GM23338 (cell line): ENCODE results near the gene IL1RL2. TPM values are rescaled to one million over a fixed set of nuclear protein-coding genes. Genes with fewer than 3 reads are reported as not detected.

Experiments used
- ATAC-seq: fragments of 200-7000 bp; cut with Tn5 transposase; 3 replicates; pipeline ENCODE4 v1.9.1; 2020
- DNase-seq: peaks from one replicate; pipeline ENCODE4 v3.0.0-alpha.2; 2015; ENCODE audit warnings: low spot score
- H2AFZ ChIP-seq: fragments of 200-600 bp; sonication (generic); 2 replicates; pipeline ENCODE4 v1.8.0; 2016; ENCODE audit warnings: antibody characterized with exemption, mild to moderate bottlenecking, moderate library complexity
- H3F3A ChIP-seq: fragments of 200-600 bp; sonication (generic); replicated peaks from 2 replicates; pipeline ENCODE4 v1.8.0; 2017; ENCODE audit warnings: antibody characterized with exemption, mixed run types, low read depth
- H3K27ac ChIP-seq: fragments of 200-600 bp; sonication (generic); 2 replicates; pipeline ENCODE4 v1.6.1; 2016; ENCODE audit warnings: low read depth
- H3K27me3 ChIP-seq: fragments of 200-600 bp; sonication (generic); 2 replicates; pipeline ENCODE4 v1.8.0; 2016; ENCODE audit warnings: mild to moderate bottlenecking, mixed run types, moderate library complexity; ENCODE audit not compliant: insufficient read depth
- H3K36me3 ChIP-seq: fragments of 200-600 bp; sonication (generic); 2 replicates; pipeline ENCODE4 v1.8.0; 2016; ENCODE audit warnings: mild to moderate bottlenecking; ENCODE audit not compliant: insufficient read depth
- H3K4me1 ChIP-seq: fragments of 200-600 bp; sonication (generic); 2 replicates; pipeline ENCODE4 v1.8.0; 2016; ENCODE audit warnings: mild to moderate bottlenecking, moderate library complexity; ENCODE audit not compliant: insufficient read depth
- H3K4me2 ChIP-seq: fragments of 200-600 bp; sonication (generic); 2 replicates; pipeline ENCODE4 v1.7.1; 2017; ENCODE audit warnings: mixed run types
- H3K4me3 ChIP-seq: fragments of 200-600 bp; sonication (generic); 2 replicates; pipeline ENCODE4 v1.6.1; 2016; ENCODE audit warnings: mixed run types
- H3K79me2 ChIP-seq: fragments of 200-600 bp; sonication (generic); replicated peaks from 2 replicates; pipeline ENCODE4 v1.8.0; 2017; ENCODE audit warnings: mild to moderate bottlenecking; ENCODE audit not compliant: insufficient read depth
- H3K9me2 ChIP-seq: fragments of 200-600 bp; sonication (generic); 2 replicates; pipeline ENCODE4 v1.8.0; 2017; ENCODE audit not compliant: insufficient read depth
- H4K20me1 ChIP-seq: fragments of 200-600 bp; sonication (generic); replicated peaks from 2 replicates; pipeline ENCODE4 v1.8.0; 2017; ENCODE audit warnings: mild to moderate bottlenecking; ENCODE audit not compliant: insufficient read depth
- H3K27ac Mint-ChIP-seq: 2 replicates; pipeline ENCODE4 v1.8.0; 2020; ENCODE audit warnings: inconsistent platforms, mild to moderate bottlenecking, moderate library complexity, mixed read lengths
- H3K27me3 Mint-ChIP-seq: 3 replicates; pipeline ENCODE4 v1.8.0; 2022; ENCODE audit warnings: low read depth, mild to moderate bottlenecking, moderate library complexity, mixed read lengths, inconsistent platforms; ENCODE audit not compliant: insufficient read depth, poor library complexity
- H3K36me3 Mint-ChIP-seq: 3 replicates; pipeline ENCODE4 v1.8.0; 2021; ENCODE audit warnings: low read depth, mild to moderate bottlenecking, inconsistent platforms, moderate library complexity, mixed read lengths
- H3K4me1 Mint-ChIP-seq: 3 replicates; pipeline ENCODE4 v1.8.0; 2020; ENCODE audit warnings: mild to moderate bottlenecking, inconsistent platforms, mixed read lengths
- H3K4me3 Mint-ChIP-seq: 3 replicates; pipeline ENCODE4 v1.8.0; 2021; ENCODE audit warnings: moderate library complexity, mild to moderate bottlenecking, inconsistent platforms, mixed read lengths
- H3K9me3 Mint-ChIP-seq: 3 replicates; pipeline ENCODE4 v1.8.0; 2020; ENCODE audit warnings: moderate library complexity, mild to moderate bottlenecking, inconsistent platforms, mixed read lengths
- CREB1 ChIP-seq: fragments of 250-450 bp; sonication (Bioruptor Pico); IDR thresholded peaks from 2 replicates; pipeline ENCODE4 v1.5.0; 2020; ENCODE audit warnings: low read depth, mild to moderate bottlenecking, moderate library complexity
- CTCF ChIP-seq, 2 experiments: fragments of 200-600 bp in 1 of 2; sonication (generic) in 1 of 2; conservative IDR thresholded peaks; 2 replicates each; pipeline versions ENCODE4 v1.5.1 to v1.6.1; 2016 to 2017; ENCODE audit warnings: antibody characterized with exemption in 2 of 2, low read depth in 2 of 2, mild to moderate bottlenecking in 2 of 2, moderate library complexity in 1 of 2
- EZH2 ChIP-seq: fragments of 200-600 bp; sonication (generic); IDR thresholded peaks from one replicate; pipeline ENCODE4 v1.8.0; 2017; ENCODE audit warnings: antibody characterized with exemption, mild to moderate bottlenecking, low read depth; ENCODE audit not compliant: unreplicated experiment
- EZH2phosphoT487 ChIP-seq: fragments of 200-600 bp; sonication (generic); IDR thresholded peaks from one replicate; pipeline ENCODE4 v1.8.1; 2018; ENCODE audit warnings: antibody characterized with exemption; ENCODE audit not compliant: unreplicated experiment
- JUNB ChIP-seq: IDR thresholded peaks from one replicate; pipeline ENCODE4 v1.6.1; 2016; ENCODE audit warnings: antibody characterized with exemption; ENCODE audit not compliant: unreplicated experiment
- NANOG ChIP-seq: IDR thresholded peaks from 2 replicates; pipeline ENCODE4 v1.6.1; 2016; ENCODE audit warnings: antibody characterized with exemption, borderline replicate concordance
- POLR2AphosphoS5 ChIP-seq: IDR thresholded peaks from 2 replicates; pipeline ENCODE4 v1.6.1; 2016; ENCODE audit warnings: antibody characterized with exemption, low read depth
- REST ChIP-seq: IDR thresholded peaks from one replicate; pipeline ENCODE4 v1.6.1; 2018; ENCODE audit warnings: antibody characterized with exemption; ENCODE audit not compliant: unreplicated experiment
- STAT1 ChIP-seq: IDR thresholded peaks from one replicate; pipeline ENCODE4 v1.6.1; 2016; ENCODE audit warnings: antibody characterized with exemption; ENCODE audit not compliant: unreplicated experiment
- ZNF114 ChIP-seq: fragments of 250-450 bp; sonication (Bioruptor Pico); IDR thresholded peaks from 2 replicates; pipeline ENCODE4 v1.5.0; 2020; ENCODE audit warnings: mild to moderate bottlenecking, moderate library complexity
- ZNF331 ChIP-seq: fragments of 250-450 bp; sonication (Bioruptor Pico); IDR thresholded peaks from 2 replicates; pipeline ENCODE4 v1.5.0; 2020; ENCODE audit warnings: low read depth, mild to moderate bottlenecking, moderate library complexity
- polyA plus RNA-seq: library from polyadenylated mRNA; unstranded; fragments of >200 nt; fragmentation: Nextera tagmentation; extraction: Ambion mirVana; gene quantifications from 2 replicates; pipeline ENCODE4 v1.2.1, GENCODE V29; 2016
- total RNA-seq: library from RNA; depleted of rRNA; stranded (reverse); fragments of >200 nt; shearing (Covaris generic); gene quantifications from 2 replicates; pipeline ENCODE4 v1.2.3, GENCODE V29; 2014
- TF ChIP-seq, protein P1 (sequence below): fragments of 250-450 bp; sonication (Bioruptor Pico); IDR thresholded peaks from 2 replicates; pipeline ENCODE4 v1.5.0; 2020; ENCODE audit warnings: mild to moderate bottlenecking, moderate library complexity
- TF ChIP-seq, protein P2 (sequence below): IDR thresholded peaks from 2 replicates; pipeline ENCODE4 v1.6.1; 2016; ENCODE audit warnings: antibody characterized with exemption

The IL1RL2 gene
- total and polyA plus RNA-seq, 2 experiments from 2014 or later: not detected

GRCh38 chr2:102184568-102184967 is 2.3 kb upstream of the IL1RL2 start:
- TF ChIP-seq, protein P1, sequence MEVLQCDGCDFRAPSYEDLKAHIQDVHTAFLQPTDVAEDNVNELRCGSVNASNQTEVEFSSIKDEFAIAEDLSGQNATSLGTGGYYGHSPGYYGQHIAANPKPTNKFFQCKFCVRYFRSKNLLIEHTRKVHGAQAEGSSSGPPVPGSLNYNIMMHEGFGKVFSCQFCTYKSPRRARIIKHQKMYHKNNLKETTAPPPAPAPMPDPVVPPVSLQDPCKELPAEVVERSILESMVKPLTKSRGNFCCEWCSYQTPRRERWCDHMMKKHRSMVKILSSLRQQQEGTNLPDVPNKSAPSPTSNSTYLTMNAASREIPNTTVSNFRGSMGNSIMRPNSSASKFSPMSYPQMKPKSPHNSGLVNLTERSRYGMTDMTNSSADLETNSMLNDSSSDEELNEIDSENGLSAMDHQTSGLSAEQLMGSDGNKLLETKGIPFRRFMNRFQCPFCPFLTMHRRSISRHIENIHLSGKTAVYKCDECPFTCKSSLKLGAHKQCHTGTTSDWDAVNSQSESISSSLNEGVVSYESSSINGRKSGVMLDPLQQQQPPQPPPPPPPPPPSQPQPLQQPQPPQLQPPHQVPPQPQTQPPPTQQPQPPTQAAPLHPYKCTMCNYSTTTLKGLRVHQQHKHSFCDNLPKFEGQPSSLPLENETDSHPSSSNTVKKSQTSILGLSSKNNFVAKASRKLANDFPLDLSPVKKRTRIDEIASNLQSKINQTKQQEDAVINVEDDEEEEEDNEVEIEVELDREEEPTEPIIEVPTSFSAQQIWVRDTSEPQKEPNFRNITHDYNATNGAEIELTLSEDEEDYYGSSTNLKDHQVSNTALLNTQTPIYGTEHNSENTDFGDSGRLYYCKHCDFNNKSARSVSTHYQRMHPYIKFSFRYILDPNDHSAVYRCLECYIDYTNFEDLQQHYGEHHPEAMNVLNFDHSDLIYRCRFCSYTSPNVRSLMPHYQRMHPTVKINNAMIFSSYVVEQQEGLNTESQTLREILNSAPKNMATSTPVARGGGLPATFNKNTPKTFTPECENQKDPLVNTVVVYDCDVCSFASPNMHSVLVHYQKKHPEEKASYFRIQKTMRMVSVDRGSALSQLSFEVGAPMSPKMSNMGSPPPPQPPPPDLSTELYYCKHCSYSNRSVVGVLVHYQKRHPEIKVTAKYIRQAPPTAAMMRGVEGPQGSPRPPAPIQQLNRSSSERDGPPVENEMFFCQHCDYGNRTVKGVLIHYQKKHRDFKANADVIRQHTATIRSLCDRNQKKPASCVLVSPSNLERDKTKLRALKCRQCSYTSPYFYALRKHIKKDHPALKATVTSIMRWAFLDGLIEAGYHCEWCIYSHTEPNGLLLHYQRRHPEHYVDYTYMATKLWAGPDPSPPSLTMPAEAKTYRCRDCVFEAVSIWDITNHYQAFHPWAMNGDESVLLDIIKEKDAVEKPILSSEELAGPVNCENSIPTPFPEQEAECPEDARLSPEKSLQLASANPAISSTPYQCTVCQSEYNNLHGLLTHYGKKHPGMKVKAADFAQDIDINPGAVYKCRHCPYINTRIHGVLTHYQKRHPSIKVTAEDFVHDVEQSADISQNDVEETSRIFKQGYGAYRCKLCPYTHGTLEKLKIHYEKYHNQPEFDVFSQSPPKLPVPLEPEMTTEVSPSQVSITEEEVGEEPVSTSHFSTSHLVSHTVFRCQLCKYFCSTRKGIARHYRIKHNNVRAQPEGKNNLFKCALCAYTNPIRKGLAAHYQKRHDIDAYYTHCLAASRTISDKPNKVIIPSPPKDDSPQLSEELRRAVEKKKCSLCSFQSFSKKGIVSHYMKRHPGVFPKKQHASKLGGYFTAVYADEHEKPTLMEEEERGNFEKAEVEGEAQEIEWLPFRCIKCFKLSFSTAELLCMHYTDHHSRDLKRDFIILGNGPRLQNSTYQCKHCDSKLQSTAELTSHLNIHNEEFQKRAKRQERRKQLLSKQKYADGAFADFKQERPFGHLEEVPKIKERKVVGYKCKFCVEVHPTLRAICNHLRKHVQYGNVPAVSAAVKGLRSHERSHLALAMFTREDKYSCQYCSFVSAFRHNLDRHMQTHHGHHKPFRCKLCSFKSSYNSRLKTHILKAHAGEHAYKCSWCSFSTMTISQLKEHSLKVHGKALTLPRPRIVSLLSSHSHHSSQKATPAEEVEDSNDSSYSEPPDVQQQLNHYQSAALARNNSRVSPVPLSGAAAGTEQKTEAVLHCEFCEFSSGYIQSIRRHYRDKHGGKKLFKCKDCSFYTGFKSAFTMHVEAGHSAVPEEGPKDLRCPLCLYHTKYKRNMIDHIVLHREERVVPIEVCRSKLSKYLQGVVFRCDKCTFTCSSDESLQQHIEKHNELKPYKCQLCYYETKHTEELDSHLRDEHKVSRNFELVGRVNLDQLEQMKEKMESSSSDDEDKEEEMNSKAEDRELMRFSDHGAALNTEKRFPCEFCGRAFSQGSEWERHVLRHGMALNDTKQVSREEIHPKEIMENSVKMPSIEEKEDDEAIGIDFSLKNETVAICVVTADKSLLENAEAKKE (CRISPR knock-in tag): no peak
- TF ChIP-seq CTCF (conservative IDR thresholded peaks at IDR 0.05; ENCODE audit: low read depth in 2 of 2) (no peak), ZNF114 (no peak), JUNB (no peak), STAT1 (no peak), ZNF331 (CRISPR knock-in tag) (no peak), REST (no peak), NANOG (no peak), POLR2AphosphoS5 (no peak), CREB1 (CRISPR knock-in tag) (no peak), EZH2 (no peak), EZH2phosphoT487 (no peak)
- TF ChIP-seq, protein P2, sequence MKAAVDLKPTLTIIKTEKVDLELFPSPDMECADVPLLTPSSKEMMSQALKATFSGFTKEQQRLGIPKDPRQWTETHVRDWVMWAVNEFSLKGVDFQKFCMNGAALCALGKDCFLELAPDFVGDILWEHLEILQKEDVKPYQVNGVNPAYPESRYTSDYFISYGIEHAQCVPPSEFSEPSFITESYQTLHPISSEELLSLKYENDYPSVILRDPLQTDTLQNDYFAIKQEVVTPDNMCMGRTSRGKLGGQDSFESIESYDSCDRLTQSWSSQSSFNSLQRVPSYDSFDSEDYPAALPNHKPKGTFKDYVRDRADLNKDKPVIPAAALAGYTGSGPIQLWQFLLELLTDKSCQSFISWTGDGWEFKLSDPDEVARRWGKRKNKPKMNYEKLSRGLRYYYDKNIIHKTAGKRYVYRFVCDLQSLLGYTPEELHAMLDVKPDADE: no peak

More at GRCh38 chr2:102184568-102184967, 2.3 kb upstream of the IL1RL2 start:
- Mint-ChIP-seq H3K27me3 (peaks cover 27% of the 10 kb centered on the region), H3K36me3 (no peaks in the 10 kb centered on the region; the same call in 2 of the 3 replicates), H3K9me3 (peaks cover 2% of the 10 kb centered on the region; the same call in 1 of the 3 replicates), H3K27ac (no peak overlapping the region), H3K4me3 (no peak overlapping the region), H3K4me1 (no peaks in the 10 kb centered on the region; the same call in 2 of the 3 replicates)
- ATAC-seq (no peak), DNase-seq (no peak)
- H3K9me2 ChIP-seq: no peaks in the 10 kb centered on the region
- H4K20me1 ChIP-seq: 0 out of 2 replicates have a peak, but pooled peaks cover 5% of the 10 kb centered on the region
- no peak overlapping the region for H3K4me3 ChIP-seq
- no peaks in the 10 kb centered on the region for H3K79me2 ChIP-seq
- peaks cover 40% of the 10 kb centered on the region for H3K27me3 ChIP-seq
- no peak overlapping the region for H3K4me2 ChIP-seq
- H3K27ac ChIP-seq: no peak overlapping the region
- H3K36me3 ChIP-seq: no peaks in the 10 kb centered on the region
- no peaks in the 10 kb centered on the region for H3F3A ChIP-seq
- no peak overlapping the region for H2AFZ ChIP-seq
- no peaks in the 10 kb centered on the region; the same call in 1 of the 2 replicates for H3K4me1 ChIP-seq
